Right ventricle myocardium superior (tissue), 1 donor: ENCODE results near the gene NPC2. TPM values are rescaled to one million over a fixed set of nuclear protein-coding genes. Genes with fewer than 3 reads are reported as not detected.

ENCODE experiments used
- ATAC-seq: fragments of 200-7000 bp; cut with Tn5 transposase; one replicate; pipeline ENCODE4 v1.9.1; 2020; ENCODE audit warnings: mild to moderate bottlenecking; ENCODE audit not compliant: poor library complexity
- DNase-seq: peaks from one replicate; pipeline ENCODE4 v3.0.0-alpha.2; 2020
- intact Hi-C: fragments of 100-400 bp; cut with DNase I; formaldehyde crosslinking; loops from one replicate; pipeline ENCODE4 v1.11.2; 2022
- total RNA-seq: library from RNA; stranded (reverse); fragmentation: NEBNext Ultra II Directional; extraction: Animal tissue kit (Norgen Biotek cat#: 25700); gene quantifications from one replicate; pipeline ENCODE4 v1.2.1, GENCODE V29; 2021
- donor health status: DM: no; HTN: yes; CAD: no; lungs with severe emphysema.

NPC2 gene
- total RNA-seq, 1 donor from 2014 or later: 75.8 TPM

- ATAC-seq (peak; percentile 29), DNase-seq (peak; percentile 38)
- intact Hi-C loops: no loop called here
Observed at GRCh38 chr14:74524076-74524811, 31.1 kb upstream of the NPC2 start.

GRCh38 chr14:74522740-74523139 is 29.6 kb upstream of the NPC2 start:
- intact Hi-C loops: no loop called here
- no peak for ATAC-seq

GRCh38 chr14:74521756-74522155 is 28.7 kb upstream of the NPC2 start:
- DNase-seq: peak; percentile 26

More at GRCh38 chr14:74522740-74523139, 29.6 kb upstream of the NPC2 start:
- DNase-seq: peak; percentile 24

GRCh38 chr14:74519316-74520074 is 26.4 kb upstream of the NPC2 start:
- DNase-seq (peak; percentile 13), ATAC-seq (no peak)
- intact Hi-C loops: no loop called here

More at GRCh38 chr14:74521756-74522155, 28.7 kb upstream of the NPC2 start:
- intact Hi-C loops: no loop called here
- ATAC-seq: no peak

GRCh38 chr14:74518221-74518620 is 25.1 kb upstream of the NPC2 start:
- ATAC-seq (no peak), DNase-seq (peak; percentile 24)

GRCh38 chr14:74517731-74518130 is 24.6 kb upstream of the NPC2 start:
- intact Hi-C loops: no loop called here

More at GRCh38 chr14:74518221-74518620, 25.1 kb upstream of the NPC2 start:
- intact Hi-C loops: no loop called here

GRCh38 chr14:74516451-74517160 is 23.5 kb upstream of the NPC2 start:
- ATAC-seq (no peak), DNase-seq (peak; percentile 39)
- intact Hi-C loops: no loop called here

More at GRCh38 chr14:74517731-74518130, 24.6 kb upstream of the NPC2 start:
- ATAC-seq (no peak), DNase-seq (peak; percentile 32)

- DNase-seq (peak; percentile 28), ATAC-seq (no peak)
- intact Hi-C loops: no loop called here
Observed at GRCh38 chr14:74515891-74516412, 22.8 kb upstream of the NPC2 start.

- ATAC-seq (peak; percentile 21), DNase-seq (peak; percentile 48)
- intact Hi-C loops: no loop called here
Observed at GRCh38 chr14:74514471-74514941, 21.4 kb upstream of the NPC2 start.

GRCh38 chr14:74511966-74512830 is 19.1 kb upstream of the NPC2 start:
- ATAC-seq: no peak
- DNase-seq: peak; percentile 6
- intact Hi-C loops: no loop called here

GRCh38 chr14:74510959-74511409 is 17.9 kb upstream of the NPC2 start:
- ATAC-seq: no peak
- peak; percentile 30 for DNase-seq
- intact Hi-C loops: no loop called here

GRCh38 chr14:74510223-74510931 is 17.3 kb upstream of the NPC2 start:
- ATAC-seq (no peak), DNase-seq (peak; percentile 38)
- intact Hi-C loops: no loop called here

- intact Hi-C loops: loop anchor here (10.0 kb wide), 1 partner anchor 95 kb away; no protein-coding TSS in a partner anchor
- DNase-seq (peak; percentile 24), ATAC-seq (no peak)
Observed at GRCh38 chr14:74509587-74510222, 16.6 kb upstream of the NPC2 start.

GRCh38 chr14:74508844-74509428 is 15.8 kb upstream of the NPC2 start:
- intact Hi-C loops: loop anchor here (10.0 kb wide), 1 partner anchor 96 kb away; no protein-coding TSS in a partner anchor
- ATAC-seq (no peak), DNase-seq (peak; percentile 22)

GRCh38 chr14:74508292-74508731 is 15.2 kb upstream of the NPC2 start:
- ATAC-seq (no peak), DNase-seq (no peak)
- intact Hi-C loops: loop anchor here (10.0 kb wide), 1 partner anchor 96 kb away; no protein-coding TSS in a partner anchor

GRCh38 chr14:74507840-74508239 is 14.7 kb upstream of the NPC2 start:
- DNase-seq (no peak), ATAC-seq (no peak)
- intact Hi-C loops: loop anchor here (10.0 kb wide), 1 partner anchor 97 kb away; no protein-coding TSS in a partner anchor
